ENCODE results near the gene SLC26A9.

GRCh38 chr1:205907794-205908193 lies 35.5 kb downstream of the SLC26A9 start:
- TF ChIP-seq GABPA (IDR thresholded peaks at IDR 0.05; ENCODE audit: low read depth) (no peak), RAD21 (IDR thresholded peaks at IDR 0.05; ENCODE audit: low read length) (peak; percentile 67), TEAD4 (IDR thresholded peaks at IDR 0.05; ENCODE audit: borderline replicate concordance, insufficient read depth) (no peak), CTCF (IDR thresholded peaks at IDR 0.05) (peak; percentile 68), EZH2phosphoT487 (IDR thresholded peaks at IDR 0.05; ENCODE audit: borderline replicate concordance, low read depth) (no peak), REST (IDR thresholded peaks at IDR 0.05; ENCODE audit: low read depth, low read length) (no peak), RFX5 (IDR thresholded peaks at IDR 0.05; ENCODE audit: low read length) (no peak), RXRA (IDR thresholded peaks at IDR 0.05; ENCODE audit: borderline replicate concordance, low read depth) (no peak), USF2 (IDR thresholded peaks at IDR 0.05; ENCODE audit: borderline replicate concordance, low read depth, low read length) (no peak), ELF1 (IDR thresholded peaks at IDR 0.05) (no peak), SIN3A (IDR thresholded peaks at IDR 0.05; ENCODE audit: borderline replicate concordance, low read depth, low read length) (no peak), JUND (IDR thresholded peaks at IDR 0.05) (no peak)
